ENCODE measurements around the gene TSPY9. TPM values are rescaled to one million over a fixed set of nuclear protein-coding genes. Genes with fewer than 3 reads are reported as not detected.

The TSPY9 gene, protein sequence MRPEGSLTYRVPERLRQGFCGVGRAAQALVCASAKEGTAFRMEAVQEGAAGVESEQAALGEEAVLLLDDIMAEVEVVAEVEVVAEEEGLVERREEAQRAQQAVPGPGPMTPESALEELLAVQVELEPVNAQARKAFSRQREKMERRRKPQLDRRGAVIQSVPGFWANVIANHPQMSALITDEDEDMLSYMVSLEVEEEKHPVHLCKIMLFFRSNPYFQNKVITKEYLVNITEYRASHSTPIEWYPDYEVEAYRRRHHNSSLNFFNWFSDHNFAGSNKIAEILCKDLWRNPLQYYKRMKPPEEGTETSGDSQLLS
- total RNA-seq, result not detected in 2 replicates

DNA sequence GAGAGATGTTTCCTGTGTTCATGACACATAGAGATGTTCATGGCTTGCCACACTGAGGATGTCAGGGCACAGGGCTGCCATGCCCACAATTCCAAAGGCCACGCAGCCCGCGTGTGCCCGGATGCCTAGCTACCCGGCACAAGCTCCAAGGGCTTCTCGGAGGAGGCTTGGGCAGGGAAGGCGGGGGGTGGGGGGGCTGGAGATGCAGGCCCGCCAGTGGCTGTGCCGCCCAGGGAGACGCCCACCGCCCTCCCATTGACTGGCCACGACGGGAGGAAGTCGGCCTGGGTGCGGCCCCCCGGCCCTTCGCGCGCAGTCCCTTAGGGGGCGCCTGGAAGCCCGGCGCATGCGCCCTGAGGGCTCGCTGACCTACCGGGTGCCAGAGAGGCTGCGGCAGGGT, at the start of gene TSPY9:
Gene TSPY9, plus strand, starts transcription at position 301 of the 400 bp plus-strand sequence. Its CDS starts 46 bp downstream, at position 347.

DNA sequence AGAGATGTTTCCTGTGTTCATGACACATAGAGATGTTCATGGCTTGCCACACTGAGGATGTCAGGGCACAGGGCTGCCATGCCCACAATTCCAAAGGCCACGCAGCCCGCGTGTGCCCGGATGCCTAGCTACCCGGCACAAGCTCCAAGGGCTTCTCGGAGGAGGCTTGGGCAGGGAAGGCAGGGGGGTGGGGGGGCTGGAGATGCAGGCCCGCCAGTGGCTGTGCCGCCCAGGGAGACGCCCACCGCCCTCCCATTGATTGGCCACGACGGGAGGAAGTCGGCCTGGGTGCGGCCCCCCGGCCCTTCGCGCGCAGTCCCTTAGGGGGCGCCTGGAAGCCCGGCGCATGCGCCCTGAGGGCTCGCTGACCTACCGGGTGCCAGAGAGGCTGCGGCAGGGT, 20.4 kb upstream of the TSPY9 start, which contains the start of gene TSPY1:
Gene TSPY1, plus strand, starts transcription at position 301 of the 400 bp plus-strand sequence. Its CDS starts 46 bp downstream, at position 347.

DNA sequence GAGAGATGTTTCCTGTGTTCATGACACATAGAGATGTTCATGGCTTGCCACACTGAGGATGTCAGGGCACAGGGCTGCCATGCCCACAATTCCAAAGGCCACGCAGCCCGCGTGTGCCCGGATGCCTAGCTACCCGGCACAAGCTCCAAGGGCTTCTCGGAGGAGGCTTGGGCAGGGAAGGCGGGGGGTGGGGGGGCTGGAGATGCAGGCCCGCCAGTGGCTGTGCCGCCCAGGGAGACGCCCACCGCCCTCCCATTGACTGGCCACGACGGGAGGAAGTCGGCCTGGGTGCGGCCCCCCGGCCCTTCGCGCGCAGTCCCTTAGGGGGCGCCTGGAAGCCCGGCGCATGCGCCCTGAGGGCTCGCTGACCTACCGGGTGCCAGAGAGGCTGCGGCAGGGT, 40.5 kb downstream of the TSPY9 start, which contains the start of gene TSPY10:
Gene TSPY10, plus strand, starts transcription at position 301 of the 400 bp plus-strand sequence. Its CDS starts 46 bp downstream, at position 347.

Other genes with a start within 250 kb of the TSPY9 start
- not detected in 2 replicates for gene TSPY4, start 149.8 kb upstream of the TSPY9 start, total RNA-seq
- gene TSPY8, start 129.5 kb upstream of the TSPY9 start, total RNA-seq, result not detected in 2 replicates
- not detected in 2 replicates for gene TSPY3, start 88.8 kb upstream of the TSPY9 start, total RNA-seq
- not detected in 2 replicates for gene TSPY1, start 20.3 kb upstream of the TSPY9 start, total RNA-seq
- not detected in 2 replicates for gene TSPY10, start 40.6 kb downstream of the TSPY9 start, total RNA-seq

All from pericardium fibroblast (primary cell).